Heart left ventricle (tissue), 16 donors: Measurements from ENCODE around the gene JAKMIP1. TPM values are rescaled to one million over a fixed set of nuclear protein-coding genes. Genes with fewer than 3 reads are reported as not detected.
A peak's percentile ranks its signal among the peaks of the same experiment; 100 is the strongest.

Source experiments
- ATAC-seq, 4 donors: fragments of 200-7000 bp; cut with Tn5 transposase; one replicate each; pipeline ENCODE4 v1.9.1; 2020 to 2022; ENCODE audit warnings: moderate library complexity in 4 of 4, mild to moderate bottlenecking in 3 of 4, moderate number of reproducible peaks in 1 of 4
- DNase-seq, 5 donors: peaks; one replicate each; pipeline ENCODE4 v3.0.0-alpha.2; 2020
- H3K27ac ChIP-seq, 12 donors: fragments of 200-600 bp; sonication (generic) in 4 of 12; one replicate each; pipeline versions ENCODE4 v1.5.0 to v1.8.0; 2016 to 2022; ENCODE audit warnings: mild to moderate bottlenecking in 2 of 12
- H3K27me3 ChIP-seq, 9 donors: fragments of 200-600 bp; sonication (generic) in 2 of 9; one replicate each; pipeline versions ENCODE4 v1.5.1 to v1.8.0; 2016 to 2022; ENCODE audit warnings: mild to moderate bottlenecking in 3 of 9
- H3K36me3 ChIP-seq, 9 donors: fragments of 200-600 bp; sonication (generic) in 2 of 9; one replicate each; pipeline versions ENCODE4 v1.5.0 to v1.8.0; 2018 to 2022; ENCODE audit warnings: mild to moderate bottlenecking in 2 of 9
- H3K4me1 ChIP-seq, 12 donors: fragments of 200-600 bp; sonication (generic) in 4 of 12; one replicate each; pipeline versions ENCODE4 v1.5.0 to v1.8.0; 2016 to 2022; ENCODE audit warnings: mild to moderate bottlenecking in 3 of 12
- H3K4me3 ChIP-seq, 12 donors: fragments of 200-600 bp; sonication (generic) in 4 of 12; one replicate each; pipeline versions ENCODE4 v1.5.0 to v1.8.0; 2017 to 2022; ENCODE audit warnings: mild to moderate bottlenecking in 9 of 12, moderate library complexity in 4 of 12
- H3K9me3 ChIP-seq, 12 donors: fragments of 200-600 bp; sonication (generic) in 4 of 12; one replicate each; pipeline versions ENCODE4 v1.5.0 to v1.8.0; 2016 to 2022; ENCODE audit warnings: mild to moderate bottlenecking in 1 of 12
- POLR2A ChIP-seq, 2 donors: fragments of 450-650 bp; IDR thresholded peaks; one replicate each; pipeline ENCODE4 v1.6.1; 2017; ENCODE audit warnings: antibody characterized with exemption in 2 of 2, mild to moderate bottlenecking in 2 of 2, moderate library complexity in 2 of 2
- WGBS, 4 donors: extraction: QIAGEN DNeasy Blood & Tissue Kit in 2 of 4; methylation state at CpG; one replicate each; pipeline versions ENCODE4 v1.1.5 to v1.1.7; 2013 to 2018; 5-methylcytosine and 5-hydroxymethylcytosine counted together
- intact Hi-C, 10 donors: fragments of 100-400 bp; cut with DNase I; formaldehyde crosslinking; loops; one replicate each; pipeline versions ENCODE4 v1.11.1 to v1.14.2; 2022
- polyA plus RNA-seq, 2 donors: library from polyadenylated mRNA; stranded (reverse); fragments of 200-250 nt; gene quantifications; one replicate each; pipeline ENCODE4 v1.2.3, GENCODE V29; 2013
- total RNA-seq, 9 donors: library from RNA; depleted of rRNA in 2 of 9; stranded (reverse); fragments of >200 nt in 2 of 9; fragmentation: NEBNext Ultra II Directional in 3 of 9; extraction: Animal tissue kit (Norgen Biotek cat#: 25700) in 3 of 9; gene quantifications; one replicate each; pipeline versions ENCODE4 v1.1.0 to v1.2.4, GENCODE V29; 2016 to 2023
- TF ChIP-seq, protein P1 (sequence below), 12 donors: fragments of 200-600 bp; sonication (generic) in 4 of 12; IDR thresholded peaks; one replicate each; pipeline versions ENCODE4 v1.5.0 to v1.8.0; 2018 to 2022; ENCODE audit warnings: antibody characterized with exemption in 12 of 12, mild to moderate bottlenecking in 5 of 12
- donor health status: ischemic (EF 13 %, LVEDD 7.1; RV severe dilation, severe dysfunction).
- donor health status: healthy with polysubstance abuse.
- donor health status: DM: no; HTN: yes; CAD: no.
- donor health status: DM: no; HTN: no; CAD: no.
- donor health status: ischemic (EF 25% LVEDD 6.9; RV normal size, moderate dysfunction).
- donor health status: ischemic (EF 25% LVEDD 5.7; RV mildly dilated, moderate dysfunction).
- donor health status: healthy.
- donor health status: DM: yes; HTN: yes; CAD: no.
- donor health status: ischemic (EF 35%, LVEDD 5.7; RV mildly dilated, moderate dysfunction).
- donor health status: nonischemic (EF 11% LVEDD 7.7; RV severe dilation, severe dysfunction).
- donor health status: DM: yes; HTN: yes; CAD: no.
- donor health status: PGD.
- donor health status: ischemic (EF 29% LVEDD 5.4; RV normal size, mild dysfunction).
- donor health status: nonischemic (EF 23%, LVEDD 6.1; RV moderate dilation, normal function).

Gene JAKMIP1
- total and polyA plus RNA-seq, 11 donors: 0.01 to 0.99 (median 0.23) TPM; not detected in 6

DNA sequence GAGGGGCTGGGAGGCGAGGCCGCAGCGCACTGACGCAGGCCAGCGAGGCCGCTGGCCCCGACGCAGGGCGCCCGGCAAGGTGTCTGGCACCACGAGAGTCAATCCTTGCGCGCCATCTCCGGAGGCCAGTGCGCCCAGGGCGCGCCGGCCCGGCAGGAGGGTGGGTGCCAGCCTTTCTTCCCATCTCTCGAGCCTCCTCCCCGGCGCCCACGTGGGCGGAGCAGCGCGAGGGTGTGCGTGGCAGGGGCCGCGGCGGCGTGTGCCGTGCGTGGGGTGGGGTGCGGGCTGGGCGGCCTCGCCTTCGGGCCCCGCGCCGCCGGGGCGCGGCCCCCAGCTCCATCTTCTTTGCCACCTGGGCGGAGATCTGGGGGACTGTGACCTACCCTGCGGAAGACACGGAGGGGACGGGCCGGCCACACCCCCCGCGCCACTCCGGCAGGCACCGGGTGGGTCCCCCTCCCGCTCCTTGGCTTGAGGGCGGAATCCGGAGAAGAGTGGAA, 877 bp downstream of the JAKMIP1 start:
- Histone ChIP-seq H3K4me3 (peak overlapping the region in 9 of 12 donors; percentile 13 to 66 (median 51)), H3K36me3 (no peaks in the 10 kb centered on the region), H3K27me3 (peaks cover 30 to 62% (median 47%) of the 10 kb centered on the region in 9 donors), H3K27ac (peak overlapping the region in 1 of 12 donors; percentile 62), H3K4me1 (peaks cover 0 to 24% (median 7%) of the 10 kb centered on the region in 12 donors), H3K9me3 (peaks cover 0 to 7% (median 0%) of the 10 kb centered on the region in 12 donors)
- ATAC-seq (no peak), DNase-seq (no peak)
- intact Hi-C loops: no loop called here
- WGBS, 4 donors: 0 to 5% (median 2%) methylated on average over 6 to 55 of the region's 55 CpGs
- TF ChIP-seq, protein P1, sequence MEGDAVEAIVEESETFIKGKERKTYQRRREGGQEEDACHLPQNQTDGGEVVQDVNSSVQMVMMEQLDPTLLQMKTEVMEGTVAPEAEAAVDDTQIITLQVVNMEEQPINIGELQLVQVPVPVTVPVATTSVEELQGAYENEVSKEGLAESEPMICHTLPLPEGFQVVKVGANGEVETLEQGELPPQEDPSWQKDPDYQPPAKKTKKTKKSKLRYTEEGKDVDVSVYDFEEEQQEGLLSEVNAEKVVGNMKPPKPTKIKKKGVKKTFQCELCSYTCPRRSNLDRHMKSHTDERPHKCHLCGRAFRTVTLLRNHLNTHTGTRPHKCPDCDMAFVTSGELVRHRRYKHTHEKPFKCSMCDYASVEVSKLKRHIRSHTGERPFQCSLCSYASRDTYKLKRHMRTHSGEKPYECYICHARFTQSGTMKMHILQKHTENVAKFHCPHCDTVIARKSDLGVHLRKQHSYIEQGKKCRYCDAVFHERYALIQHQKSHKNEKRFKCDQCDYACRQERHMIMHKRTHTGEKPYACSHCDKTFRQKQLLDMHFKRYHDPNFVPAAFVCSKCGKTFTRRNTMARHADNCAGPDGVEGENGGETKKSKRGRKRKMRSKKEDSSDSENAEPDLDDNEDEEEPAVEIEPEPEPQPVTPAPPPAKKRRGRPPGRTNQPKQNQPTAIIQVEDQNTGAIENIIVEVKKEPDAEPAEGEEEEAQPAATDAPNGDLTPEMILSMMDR (IDR thresholded peaks at IDR 0.05): no peak
- no peak for TF ChIP-seq POLR2A (IDR thresholded peaks at IDR 0.05)

DNA sequence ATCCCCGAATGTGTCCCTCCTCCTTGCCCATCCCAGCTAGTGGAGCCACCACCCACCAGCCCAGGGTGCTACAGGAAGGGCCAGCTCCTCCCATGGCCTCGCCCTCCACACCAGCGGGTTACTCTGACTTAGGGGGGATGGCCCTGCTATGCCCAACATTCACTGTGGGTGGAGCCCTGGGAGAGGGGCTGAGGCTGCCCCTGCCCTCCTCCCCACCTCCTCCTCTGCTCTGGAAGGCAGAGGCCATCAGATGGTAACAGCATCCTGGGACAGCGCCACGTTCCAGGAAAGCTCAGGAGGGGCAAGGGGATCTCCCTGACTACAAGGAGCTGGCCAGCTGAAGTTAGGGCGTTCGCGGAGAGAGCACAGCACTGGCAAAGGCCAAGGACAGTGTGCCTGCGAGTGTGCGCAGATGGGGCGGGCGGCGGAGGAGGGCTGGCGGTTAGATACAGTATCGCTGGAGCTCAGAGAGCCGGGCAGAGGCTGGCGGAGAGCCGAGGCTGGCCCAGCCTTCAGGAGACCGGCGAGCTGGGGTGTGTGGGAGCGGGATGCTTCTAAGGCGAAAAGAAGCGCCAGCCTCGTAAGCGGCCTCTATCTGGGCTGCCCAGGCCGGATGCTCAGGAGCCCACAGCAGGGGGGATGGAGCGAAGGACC, 1.5 kb downstream of the JAKMIP1 start:
- intact Hi-C loops: no loop called here
- peak overlapping the region in 1 of 12 donors; percentile 62 for H3K27ac ChIP-seq
- H3K4me3 ChIP-seq: peak overlapping the region in 7 of 12 donors; percentile 13 to 66 (median 31)
- WGBS, 4 donors: 2 to 4% (median 3%) methylated on average over 23 to 27 of the region's 27 CpGs
- no peak for DNase-seq
- H3K4me1 ChIP-seq: peaks cover 0 to 24% (median 7%) of the 10 kb centered on the region in 12 donors
- peak in 1 of 4 donors; percentile 11 for ATAC-seq
- peaks cover 0 to 7% (median 0%) of the 10 kb centered on the region in 12 donors for H3K9me3 ChIP-seq
- peaks cover 30 to 66% (median 48%) of the 10 kb centered on the region in 9 donors for H3K27me3 ChIP-seq
- no peaks in the 10 kb centered on the region for H3K36me3 ChIP-seq
- no peak for TF ChIP-seq POLR2A (IDR thresholded peaks at IDR 0.05)
- TF ChIP-seq, protein P1 (IDR thresholded peaks at IDR 0.05): no peak

DNA sequence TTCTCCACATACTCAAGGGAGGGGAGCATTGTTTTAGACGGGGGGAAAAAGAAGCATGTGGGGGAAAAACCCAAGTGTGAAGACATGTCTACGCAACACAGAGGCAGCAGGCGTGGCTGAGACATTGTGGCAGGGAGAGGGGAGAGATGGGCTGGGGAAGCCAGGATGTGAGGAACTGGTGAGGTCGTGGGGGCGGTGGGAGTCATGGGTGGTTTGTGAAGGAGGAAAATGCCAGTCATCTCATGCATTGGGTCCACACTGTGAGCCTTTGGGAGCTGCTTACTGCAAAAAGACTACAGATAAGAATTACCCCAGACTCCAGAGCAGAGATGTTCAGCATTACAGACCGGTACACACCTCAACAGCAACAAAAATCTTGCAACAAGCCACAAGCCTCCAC, 2.1 kb downstream of the JAKMIP1 start:
- TF ChIP-seq, protein P1 (IDR thresholded peaks at IDR 0.05): no peak
- no peak for TF ChIP-seq POLR2A (IDR thresholded peaks at IDR 0.05)
- H3K4me1 ChIP-seq: peaks cover 0 to 24% (median 7%) of the 10 kb centered on the region in 12 donors
- WGBS, 4 donors: 36 to 52% (median 47%) methylated on average over 6 of the region's 6 CpGs
- H3K9me3 ChIP-seq: peaks cover 0 to 7% (median 0%) of the 10 kb centered on the region in 12 donors
- ATAC-seq (no peak), DNase-seq (no peak)
- peaks cover 35 to 72% (median 50%) of the 10 kb centered on the region in 9 donors for H3K27me3 ChIP-seq
- intact Hi-C loops: no loop called here
- H3K36me3 ChIP-seq: no peaks in the 10 kb centered on the region
- H3K4me3 ChIP-seq: peak overlapping the region in 1 of 12 donors; percentile 66
- H3K27ac ChIP-seq: peak overlapping the region in 1 of 12 donors; percentile 62

DNA sequence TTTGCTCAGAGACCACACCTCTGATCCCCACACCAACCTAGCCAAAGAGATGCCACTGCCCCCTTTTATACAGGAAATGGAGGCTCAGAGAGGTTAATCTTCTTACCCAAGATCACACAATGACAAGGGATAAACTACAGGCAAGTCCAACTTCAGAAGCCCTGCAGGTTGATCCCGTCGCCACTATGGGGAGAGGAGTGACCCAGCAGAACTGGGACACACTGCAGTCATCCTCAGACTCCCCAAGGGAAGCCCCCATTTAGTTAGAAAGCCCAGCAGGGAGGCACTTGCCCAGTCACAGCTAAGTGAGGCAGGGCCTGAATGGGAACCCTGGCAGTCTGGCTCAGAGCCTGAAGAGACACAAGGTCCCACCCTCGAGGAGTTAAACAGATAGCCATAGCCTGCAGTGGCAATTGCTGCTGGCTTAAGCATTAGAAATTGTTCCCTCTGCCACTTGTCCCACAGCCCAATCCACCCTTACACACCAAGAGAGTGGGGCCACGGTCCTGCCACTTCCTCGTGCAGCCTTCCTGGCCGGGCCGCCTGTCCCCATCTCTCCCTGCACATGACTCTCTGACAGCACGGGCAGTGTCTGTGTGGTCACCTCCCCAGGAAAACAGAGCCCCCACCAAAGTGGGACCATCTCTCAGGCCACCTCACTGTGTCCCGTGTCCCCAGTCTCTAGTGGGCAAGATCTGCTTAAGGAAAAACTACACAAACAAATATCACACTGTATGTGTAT, 2.7 kb downstream of the JAKMIP1 start:
- no peak for TF ChIP-seq POLR2A (IDR thresholded peaks at IDR 0.05)
- TF ChIP-seq, protein P1 (IDR thresholded peaks at IDR 0.05): no peak
- Histone ChIP-seq H3K4me1 (peaks cover 0 to 24% (median 7%) of the 10 kb centered on the region in 12 donors), H3K27ac (peak overlapping the region in 1 of 12 donors; percentile 38), H3K36me3 (no peaks in the 10 kb centered on the region), H3K27me3 (peaks cover 35 to 78% (median 53%) of the 10 kb centered on the region in 9 donors), H3K9me3 (peaks cover 0 to 7% (median 0%) of the 10 kb centered on the region in 12 donors), H3K4me3 (no peak overlapping the region)
- WGBS, 4 donors: 59 to 68% (median 61%) methylated on average over 7 to 9 of the region's 9 CpGs
- intact Hi-C loops: no loop called here
- no peak for ATAC-seq
- DNase-seq: no peak
